MCF 10A (cell line): ENCODE measurements around the gene CSE1L. TPM values are rescaled to one million over a fixed set of nuclear protein-coding genes. Genes with fewer than 3 reads are reported as not detected.
A peak's percentile ranks its signal among the peaks of the same experiment; 100 is the strongest.

Experiments
- BruUV-seq: library from RNA; stranded (reverse); fragments of 400-500 nt; replicated peaks from 2 replicates; lab custom pipeline; 2021; lab: Mats Ljungman, UMichigan
- CTCF ChIA-PET: fragments of 300-600 bp; sonication (Branson Sonifier 250); formaldehyde crosslinking; extraction: SDS; loops from one replicate; lab custom pipeline; 2021; ENCODE audit warnings: antibody characterized with exemption, inconsistent platforms; lab: Yijun Ruan, JAX
- POLR2A ChIA-PET: fragments of 300-600, 350-650 bp; sonication (Branson Sonifier 250); formaldehyde crosslinking; extraction: SDS; loops from one replicate; lab custom pipeline; 2020; ENCODE audit warnings: antibody characterized with exemption, inconsistent platforms; lab: Yijun Ruan, JAX
- DNase-seq: peaks from one replicate; pipeline ENCODE4 v3.0.0-alpha.2; 2018; ENCODE audit not compliant: unreplicated experiment
- H3K27ac Mint-ChIP-seq: one replicate; pipeline ENCODE4 v1.8.0; 2022; ENCODE audit warnings: mild to moderate bottlenecking, low read depth, mixed read lengths; ENCODE audit not compliant: unreplicated experiment
- H3K27me3 Mint-ChIP-seq: one replicate; pipeline ENCODE4 v1.8.0; 2022; ENCODE audit warnings: mixed read lengths; ENCODE audit not compliant: insufficient read depth, unreplicated experiment
- H3K36me3 Mint-ChIP-seq: one replicate; pipeline ENCODE4 v1.8.0; 2022; ENCODE audit warnings: mild to moderate bottlenecking, moderate library complexity, mixed read lengths; ENCODE audit not compliant: insufficient read depth, unreplicated experiment
- H3K4me1 Mint-ChIP-seq: one replicate; pipeline ENCODE4 v1.8.0; 2022; ENCODE audit warnings: mixed read lengths; ENCODE audit not compliant: insufficient read depth, unreplicated experiment
- H3K4me3 Mint-ChIP-seq: one replicate; pipeline ENCODE4 v1.8.0; 2022; ENCODE audit warnings: mild to moderate bottlenecking, moderate library complexity, mixed read lengths; ENCODE audit not compliant: unreplicated experiment
- H3K9me3 Mint-ChIP-seq: one replicate; pipeline ENCODE4 v1.8.0; 2022; ENCODE audit warnings: mixed read lengths; ENCODE audit not compliant: unreplicated experiment
- intact Hi-C: fragments of 100-400 bp; cut with micrococcal nuclease; formaldehyde crosslinking; loops from 2 replicates; pipeline ENCODE4 v1.14.1; 2022
- total RNA-seq: library from RNA; stranded (reverse); gene quantifications from 2 replicates; pipeline ENCODE4 v1.2.3, GENCODE V29; 2022
- TF ChIP-seq, protein P1 (sequence below): fragments of 200-600 bp; IDR thresholded peaks from one replicate; pipeline ENCODE4 v1.8.0; 2022; ENCODE audit warnings: antibody characterized with exemption, mild to moderate bottlenecking; ENCODE audit not compliant: unreplicated experiment

The CSE1L gene
- total RNA-seq, 1 experiment from 2014 or later, result 101 TPM

- BruUV-seq, result no TSS peak
- no peaks in the 10 kb centered on the region for H3K27me3 Mint-ChIP-seq
- intact Hi-C loops, result no loop called here
- no peaks in the 10 kb centered on the region for H3K9me3 Mint-ChIP-seq
- ChIA-PET POLR2A (interaction anchor here (0.8 to 3.4 kb wide), 3 partner anchors 18 to 28 kb away, joined by 3 to 11 read pairs (median 6); partner anchors contain the start of gene CSE1L), CTCF (interaction anchor here (0.6 to 1.7 kb wide), 7 partner anchors 10 to 186 kb away, joined by 3 to 6 read pairs (median 4); no protein-coding TSS in a partner anchor)
- TF ChIP-seq, protein P1, sequence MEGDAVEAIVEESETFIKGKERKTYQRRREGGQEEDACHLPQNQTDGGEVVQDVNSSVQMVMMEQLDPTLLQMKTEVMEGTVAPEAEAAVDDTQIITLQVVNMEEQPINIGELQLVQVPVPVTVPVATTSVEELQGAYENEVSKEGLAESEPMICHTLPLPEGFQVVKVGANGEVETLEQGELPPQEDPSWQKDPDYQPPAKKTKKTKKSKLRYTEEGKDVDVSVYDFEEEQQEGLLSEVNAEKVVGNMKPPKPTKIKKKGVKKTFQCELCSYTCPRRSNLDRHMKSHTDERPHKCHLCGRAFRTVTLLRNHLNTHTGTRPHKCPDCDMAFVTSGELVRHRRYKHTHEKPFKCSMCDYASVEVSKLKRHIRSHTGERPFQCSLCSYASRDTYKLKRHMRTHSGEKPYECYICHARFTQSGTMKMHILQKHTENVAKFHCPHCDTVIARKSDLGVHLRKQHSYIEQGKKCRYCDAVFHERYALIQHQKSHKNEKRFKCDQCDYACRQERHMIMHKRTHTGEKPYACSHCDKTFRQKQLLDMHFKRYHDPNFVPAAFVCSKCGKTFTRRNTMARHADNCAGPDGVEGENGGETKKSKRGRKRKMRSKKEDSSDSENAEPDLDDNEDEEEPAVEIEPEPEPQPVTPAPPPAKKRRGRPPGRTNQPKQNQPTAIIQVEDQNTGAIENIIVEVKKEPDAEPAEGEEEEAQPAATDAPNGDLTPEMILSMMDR, result peak; percentile 13
- no peak overlapping the region for H3K4me3 Mint-ChIP-seq
- DNase-seq, result peak; percentile 20
- H3K36me3 Mint-ChIP-seq, result peaks cover 93% of the 10 kb centered on the region
- no peaks in the 10 kb centered on the region for H3K4me1 Mint-ChIP-seq
- no peak overlapping the region for H3K27ac Mint-ChIP-seq
Measured at GRCh38 chr20:49028684-49029083, 17.4 kb upstream of the CSE1L start.

- peaks cover 93% of the 10 kb centered on the region for H3K36me3 Mint-ChIP-seq
- BruUV-seq, result no TSS peak
- no peak overlapping the region for H3K4me3 Mint-ChIP-seq
- TF ChIP-seq, protein P1, result no peak
- CTCF ChIA-PET, result interaction anchor here (0.6 to 1.7 kb wide), 8 partner anchors 9 to 186 kb away, joined by 3 to 6 read pairs (median 4); no protein-coding TSS in a partner anchor
- intact Hi-C loops, result no loop called here
- POLR2A ChIA-PET, result interaction anchor here (0.8 to 3.4 kb wide), 3 partner anchors 17 to 29 kb away, joined by 3 to 11 read pairs (median 6); partner anchors contain the start of gene CSE1L
- H3K4me1 Mint-ChIP-seq, result no peaks in the 10 kb centered on the region
- no peaks in the 10 kb centered on the region for H3K9me3 Mint-ChIP-seq
- DNase-seq, result no peak
- H3K27ac Mint-ChIP-seq, result no peak overlapping the region
- no peaks in the 10 kb centered on the region for H3K27me3 Mint-ChIP-seq
Measured at GRCh38 chr20:49029203-49029602, 16.9 kb upstream of the CSE1L start.

DNA sequence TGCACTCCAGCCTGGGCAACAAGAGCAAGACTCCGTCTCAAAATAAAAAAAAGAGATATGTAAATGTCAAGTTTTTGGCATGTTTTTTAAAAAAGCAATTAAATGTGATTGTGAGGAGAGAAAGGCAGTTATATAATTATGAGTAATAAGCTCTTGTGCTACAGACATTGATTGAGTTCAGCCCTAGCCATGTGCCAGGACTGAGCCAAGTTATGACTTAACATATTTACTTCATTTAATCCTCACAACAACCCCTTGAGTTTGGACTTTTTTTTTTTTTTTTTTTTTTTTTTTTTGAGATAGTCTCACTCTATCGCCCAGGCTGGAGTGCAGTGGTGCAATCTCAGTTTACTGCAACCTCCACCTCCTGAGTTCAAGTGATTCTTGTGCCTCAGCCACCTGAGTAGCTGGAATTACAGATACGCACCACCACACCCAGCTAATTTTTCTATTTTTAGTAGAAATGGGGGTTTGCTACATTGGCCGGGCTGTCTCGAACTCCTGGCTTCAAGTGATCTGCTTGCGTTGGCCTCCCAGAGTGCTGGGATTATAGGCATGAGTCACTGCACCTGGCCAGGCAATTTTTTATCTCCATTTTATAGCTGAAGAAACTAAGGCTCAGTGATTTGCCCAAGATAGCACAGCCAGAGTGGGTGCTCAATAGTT is 15.0 kb upstream of the CSE1L start:
- Mint-ChIP-seq H3K4me1 (no peaks in the 10 kb centered on the region), H3K27me3 (no peaks in the 10 kb centered on the region), H3K9me3 (no peaks in the 10 kb centered on the region), H3K27ac (no peak overlapping the region), H3K36me3 (peaks cover 85% of the 10 kb centered on the region), H3K4me3 (no peak overlapping the region)
- intact Hi-C loops, result no loop called here
- BruUV-seq, result no TSS peak
- POLR2A ChIA-PET, result interaction anchor here (1.0 to 3.4 kb wide), 3 partner anchors 12 to 30 kb away, joined by 3 to 20 read pairs (median 5); partner anchors contain the start of gene CSE1L
- no peak for DNase-seq
- TF ChIP-seq, protein P1, result no peak
- CTCF ChIA-PET, result interaction anchor here (0.7 kb wide), 1 partner anchor 54 kb away, joined by 7 read pairs; no protein-coding TSS in a partner anchor

DNA sequence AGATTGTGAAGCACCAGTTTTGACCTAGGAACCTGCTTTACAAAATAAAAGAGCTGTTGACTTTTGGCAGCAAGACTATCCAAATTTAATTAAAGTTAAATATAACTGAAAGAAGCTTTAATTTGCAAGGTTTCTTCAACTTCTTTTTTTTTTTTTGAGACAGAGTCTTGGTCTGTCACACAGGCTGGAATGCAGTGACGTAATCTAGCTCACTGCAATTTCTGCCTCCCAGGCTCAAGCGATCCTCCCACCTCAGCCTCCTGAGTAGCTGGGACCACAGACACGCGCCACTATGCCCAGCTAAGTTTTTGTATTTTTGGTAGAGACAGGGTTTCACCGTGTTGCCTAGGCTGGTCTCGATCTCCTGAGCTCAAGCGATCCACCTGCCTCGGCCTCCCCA is 13.7 kb upstream of the CSE1L start:
- TF ChIP-seq, protein P1, result no peak
- CTCF ChIA-PET, result interaction anchor here (0.6 to 0.8 kb wide), 3 partner anchors 11 to 973 kb away, joined by 3 to 4 read pairs (median 4); no protein-coding TSS in a partner anchor
- peaks cover 83% of the 10 kb centered on the region for H3K36me3 Mint-ChIP-seq
- DNase-seq, result no peak
- H3K9me3 Mint-ChIP-seq, result no peaks in the 10 kb centered on the region
- no peak overlapping the region for H3K27ac Mint-ChIP-seq
- BruUV-seq, result no TSS peak
- H3K4me3 Mint-ChIP-seq, result no peak overlapping the region
- H3K27me3 Mint-ChIP-seq, result no peaks in the 10 kb centered on the region
- intact Hi-C loops, result no loop called here
- no peaks in the 10 kb centered on the region for H3K4me1 Mint-ChIP-seq
- POLR2A ChIA-PET, result interaction anchor here (0.6 to 3.4 kb wide), 2 partner anchors 14 to 18 kb away, joined by 3 to 20 read pairs; partner anchors contain the start of gene CSE1L
